GM23338 (cell line): ENCODE results near the gene TAOK2. TPM values are rescaled to one million over a fixed set of nuclear protein-coding genes. Genes with fewer than 3 reads are reported as not detected.
"Not testable (repeated sequence)": the region's sequence is repeated elsewhere in the genome, so short reads cannot be mapped to it uniquely, and the experiment has no call there.

Source experiments
- ATAC-seq: fragments of 200-7000 bp; cut with Tn5 transposase; 3 replicates; pipeline ENCODE4 v1.9.1; 2020
- DNase-seq: peaks from one replicate; pipeline ENCODE4 v3.0.0-alpha.2; 2015; ENCODE audit warnings: low spot score
- H2AFZ ChIP-seq: fragments of 200-600 bp; sonication (generic); 2 replicates; pipeline ENCODE4 v1.8.0; 2016; ENCODE audit warnings: antibody characterized with exemption, mild to moderate bottlenecking, moderate library complexity
- H3F3A ChIP-seq: fragments of 200-600 bp; sonication (generic); replicated peaks from 2 replicates; pipeline ENCODE4 v1.8.0; 2017; ENCODE audit warnings: antibody characterized with exemption, mixed run types, low read depth
- H3K27ac ChIP-seq: fragments of 200-600 bp; sonication (generic); 2 replicates; pipeline ENCODE4 v1.6.1; 2016; ENCODE audit warnings: low read depth
- H3K27me3 ChIP-seq: fragments of 200-600 bp; sonication (generic); 2 replicates; pipeline ENCODE4 v1.8.0; 2016; ENCODE audit warnings: mild to moderate bottlenecking, mixed run types, moderate library complexity; ENCODE audit not compliant: insufficient read depth
- H3K36me3 ChIP-seq: fragments of 200-600 bp; sonication (generic); 2 replicates; pipeline ENCODE4 v1.8.0; 2016; ENCODE audit warnings: mild to moderate bottlenecking; ENCODE audit not compliant: insufficient read depth
- H3K4me1 ChIP-seq: fragments of 200-600 bp; sonication (generic); 2 replicates; pipeline ENCODE4 v1.8.0; 2016; ENCODE audit warnings: mild to moderate bottlenecking, moderate library complexity; ENCODE audit not compliant: insufficient read depth
- H3K4me2 ChIP-seq: fragments of 200-600 bp; sonication (generic); 2 replicates; pipeline ENCODE4 v1.7.1; 2017; ENCODE audit warnings: mixed run types
- H3K4me3 ChIP-seq: fragments of 200-600 bp; sonication (generic); 2 replicates; pipeline ENCODE4 v1.6.1; 2016; ENCODE audit warnings: mixed run types
- H3K79me2 ChIP-seq: fragments of 200-600 bp; sonication (generic); replicated peaks from 2 replicates; pipeline ENCODE4 v1.8.0; 2017; ENCODE audit warnings: mild to moderate bottlenecking; ENCODE audit not compliant: insufficient read depth
- H3K9me2 ChIP-seq: fragments of 200-600 bp; sonication (generic); 2 replicates; pipeline ENCODE4 v1.8.0; 2017; ENCODE audit not compliant: insufficient read depth
- H4K20me1 ChIP-seq: fragments of 200-600 bp; sonication (generic); replicated peaks from 2 replicates; pipeline ENCODE4 v1.8.0; 2017; ENCODE audit warnings: mild to moderate bottlenecking; ENCODE audit not compliant: insufficient read depth
- H3K27ac Mint-ChIP-seq: 2 replicates; pipeline ENCODE4 v1.8.0; 2020; ENCODE audit warnings: inconsistent platforms, mild to moderate bottlenecking, moderate library complexity, mixed read lengths
- H3K27me3 Mint-ChIP-seq: 3 replicates; pipeline ENCODE4 v1.8.0; 2022; ENCODE audit warnings: low read depth, mild to moderate bottlenecking, moderate library complexity, mixed read lengths, inconsistent platforms; ENCODE audit not compliant: insufficient read depth, poor library complexity
- H3K36me3 Mint-ChIP-seq: 3 replicates; pipeline ENCODE4 v1.8.0; 2021; ENCODE audit warnings: low read depth, mild to moderate bottlenecking, inconsistent platforms, moderate library complexity, mixed read lengths
- H3K4me1 Mint-ChIP-seq: 3 replicates; pipeline ENCODE4 v1.8.0; 2020; ENCODE audit warnings: mild to moderate bottlenecking, inconsistent platforms, mixed read lengths
- H3K4me3 Mint-ChIP-seq: 3 replicates; pipeline ENCODE4 v1.8.0; 2021; ENCODE audit warnings: moderate library complexity, mild to moderate bottlenecking, inconsistent platforms, mixed read lengths
- H3K9me3 Mint-ChIP-seq: 3 replicates; pipeline ENCODE4 v1.8.0; 2020; ENCODE audit warnings: moderate library complexity, mild to moderate bottlenecking, inconsistent platforms, mixed read lengths
- CREB1 ChIP-seq: fragments of 250-450 bp; sonication (Bioruptor Pico); IDR thresholded peaks from 2 replicates; pipeline ENCODE4 v1.5.0; 2020; ENCODE audit warnings: low read depth, mild to moderate bottlenecking, moderate library complexity
- ETS1 ChIP-seq: IDR thresholded peaks from 2 replicates; pipeline ENCODE4 v1.6.1; 2016; ENCODE audit warnings: antibody characterized with exemption
- EZH2phosphoT487 ChIP-seq: fragments of 200-600 bp; sonication (generic); IDR thresholded peaks from one replicate; pipeline ENCODE4 v1.8.1; 2018; ENCODE audit warnings: antibody characterized with exemption; ENCODE audit not compliant: unreplicated experiment
- JUNB ChIP-seq: IDR thresholded peaks from one replicate; pipeline ENCODE4 v1.6.1; 2016; ENCODE audit warnings: antibody characterized with exemption; ENCODE audit not compliant: unreplicated experiment
- POLR2AphosphoS5 ChIP-seq: IDR thresholded peaks from 2 replicates; pipeline ENCODE4 v1.6.1; 2016; ENCODE audit warnings: antibody characterized with exemption, low read depth
- STAT1 ChIP-seq: IDR thresholded peaks from one replicate; pipeline ENCODE4 v1.6.1; 2016; ENCODE audit warnings: antibody characterized with exemption; ENCODE audit not compliant: unreplicated experiment
- ZNF462 ChIP-seq: fragments of 250-450 bp; sonication (Bioruptor Pico); IDR thresholded peaks from 2 replicates; pipeline ENCODE4 v1.5.0; 2020; ENCODE audit warnings: mild to moderate bottlenecking, moderate library complexity
- polyA plus RNA-seq: library from polyadenylated mRNA; unstranded; fragments of >200 nt; fragmentation: Nextera tagmentation; extraction: Ambion mirVana; gene quantifications from 2 replicates; pipeline ENCODE4 v1.2.1, GENCODE V29; 2016
- total RNA-seq: library from RNA; depleted of rRNA; stranded (reverse); fragments of >200 nt; shearing (Covaris generic); gene quantifications from 2 replicates; pipeline ENCODE4 v1.2.3, GENCODE V29; 2014

The TAOK2 gene
- total and polyA plus RNA-seq, 2 experiments from 2014 or later: 8.8 to 45.2 TPM

- ATAC-seq, H3F3A ChIP-seq, H3K36me3 Mint-ChIP-seq, H3K27ac ChIP-seq, H3K36me3 ChIP-seq, H2AFZ ChIP-seq, H3K9me3 Mint-ChIP-seq, DNase-seq, H3K79me2 ChIP-seq, H3K9me2 ChIP-seq, H3K27ac Mint-ChIP-seq, H4K20me1 ChIP-seq: not testable (repeated sequence)
- peak overlapping the region; percentile 91; the same call in 1 of the 2 replicates for H3K4me3 ChIP-seq
- peaks cover 33% of the 10 kb centered on the region for H3K27me3 ChIP-seq
- H3K4me1 Mint-ChIP-seq: peaks cover 19% of the 10 kb centered on the region
- peak overlapping the region; percentile 87 for H3K4me2 ChIP-seq
- H3K4me1 ChIP-seq: peaks cover 11% of the 10 kb centered on the region; the same call in 1 of the 2 replicates
- H3K4me3 Mint-ChIP-seq: 0 out of 3 replicates have a peak overlapping the region, but pooled peaks have one; percentile 77
- H3K27me3 Mint-ChIP-seq: peaks cover 28% of the 10 kb centered on the region
These were observed 38.9 kb downstream of the TAOK2 start for GRCh38 chr16:30012598-30012997.

- not testable (repeated sequence) for H3K4me3 Mint-ChIP-seq, H3K9me2 ChIP-seq, H3K27ac Mint-ChIP-seq, DNase-seq, H3K4me2 ChIP-seq, H3K4me1 ChIP-seq, H3F3A ChIP-seq, H3K36me3 ChIP-seq, H3K36me3 Mint-ChIP-seq, H2AFZ ChIP-seq, H3K79me2 ChIP-seq, ATAC-seq, H3K27ac ChIP-seq, H3K4me1 Mint-ChIP-seq, H3K4me3 ChIP-seq, H3K9me3 Mint-ChIP-seq, H4K20me1 ChIP-seq
- peaks cover 18% of the 10 kb centered on the region for H3K27me3 Mint-ChIP-seq
- H3K27me3 ChIP-seq: peaks cover 18% of the 10 kb centered on the region
These were observed 41.8 kb downstream of the TAOK2 start for GRCh38 chr16:30015450-30015849.

- Mint-ChIP-seq H3K27ac (no peak overlapping the region), H3K27me3 (peaks cover 16% of the 10 kb centered on the region), H3K9me3 (peaks cover 2% of the 10 kb centered on the region; the same call in 1 of the 3 replicates), H3K36me3 (peaks cover 4% of the 10 kb centered on the region), H3K4me1 (peaks cover 5% of the 10 kb centered on the region), H3K4me3 (no peak overlapping the region; the same call in 2 of the 3 replicates)
- H4K20me1 ChIP-seq: no peaks in the 10 kb centered on the region
- no peak overlapping the region for H3K4me2 ChIP-seq
- H3K4me3 ChIP-seq: no peak overlapping the region
- no peaks in the 10 kb centered on the region for H3K79me2 ChIP-seq
- H3K27me3 ChIP-seq: peaks cover 13% of the 10 kb centered on the region
- H3F3A ChIP-seq: 0 out of 2 replicates have a peak, but pooled peaks cover 8% of the 10 kb centered on the region
- ATAC-seq (no peak), DNase-seq (no peak)
- no peaks in the 10 kb centered on the region for H3K9me2 ChIP-seq
- peaks cover 6% of the 10 kb centered on the region; the same call in 1 of the 2 replicates for H3K4me1 ChIP-seq
- H2AFZ ChIP-seq: no peak overlapping the region
- no peaks in the 10 kb centered on the region for H3K36me3 ChIP-seq
- no peak overlapping the region for H3K27ac ChIP-seq
- TF ChIP-seq EZH2phosphoT487 (no peak), JUNB (no peak), POLR2AphosphoS5 (no peak), CREB1 (CRISPR knock-in tag) (no peak), ETS1 (no peak), STAT1 (no peak), ZNF462 (CRISPR knock-in tag) (no peak)
These were observed 43.0 kb downstream of the TAOK2 start for GRCh38 chr16:30016555-30017276.
